AG10803 (cell line): Measurements from ENCODE around the gene ASIC3.

Experiments
- DNase-seq: peaks from one replicate; pipeline ENCODE4 v3.0.0; 2010; ENCODE audit warnings: low read depth
- H3K4me3 ChIP-seq: 2 replicates; pipeline ENCODE4 v1.5.1; 2011; ENCODE audit warnings: mild to moderate bottlenecking, low read length, control low read depth
- CTCF ChIP-seq: conservative IDR thresholded peaks from 2 replicates; pipeline ENCODE4 v1.5.1; 2011; ENCODE audit warnings: mild to moderate bottlenecking, low read length, control low read depth, inconsistent platforms

ASIC3 gene

GRCh38 chr7:151047976-151048815 lies at the start of gene ASIC3:
ASIC3 (plus strand) TSS chr7:151048531; CDS start chr7:151048886, 355 bp downstream.
- no peak for DNase-seq
- no peak for TF ChIP-seq CTCF
- no peak within 1 kb of the TSS for H3K4me3 ChIP-seq

- TF ChIP-seq CTCF, result no peak
- no peak overlapping the region for H3K4me3 ChIP-seq
- DNase-seq, result no peak
Measured at GRCh38 chr7:150999001-150999400, 49.3 kb upstream of the ASIC3 start.

GRCh38 chr7:150999497-151000230 lies 48.7 kb upstream of the ASIC3 start:
- no peak overlapping the region for H3K4me3 ChIP-seq
- no peak for TF ChIP-seq CTCF
- DNase-seq, result no peak

GRCh38 chr7:151000897-151001495 lies 47.3 kb upstream of the ASIC3 start:
- no peak for TF ChIP-seq CTCF
- no peak for DNase-seq
- H3K4me3 ChIP-seq, result no peak overlapping the region

- DNase-seq, result no peak
- no peak overlapping the region for H3K4me3 ChIP-seq
- no peak for TF ChIP-seq CTCF
Measured at GRCh38 chr7:151001546-151001945, 46.8 kb upstream of the ASIC3 start.

GRCh38 chr7:151003572-151003971 lies 44.8 kb upstream of the ASIC3 start:
- DNase-seq, result no peak
- TF ChIP-seq CTCF, result no peak
- no peak overlapping the region for H3K4me3 ChIP-seq
